ENCODE data around the gene PCDHGA11.
"Not testable (repeated sequence)": the region's sequence is repeated elsewhere in the genome, so short reads cannot be mapped to it uniquely, and the experiment has no call there.

Gene PCDHGA11

GRCh38 chr5:141374627-141375026 is 46.2 kb upstream of the PCDHGA11 start:
- Histone ChIP-seq H3K27me3 (ENCODE audit: insufficient read depth, poor library complexity, severe bottlenecking) (no peaks in the 10 kb centered on the region), H3K27ac (replicated peaks) (no peak overlapping the region), H3K4me3 (replicated peaks; ENCODE audit: insufficient read depth, low read length) (no peak overlapping the region)
- no peak for DNase-seq (ENCODE audit: low read depth in 1 of 2, low spot score in 1 of 2)
- no peak for TF ChIP-seq GABPA (IDR thresholded peaks at IDR 0.05; ENCODE audit: low read depth)
- TF ChIP-seq SPI1 (IDR thresholded peaks at IDR 0.05; ENCODE audit: borderline replicate concordance, low read depth) = no peak
- TF ChIP-seq, protein P1, sequence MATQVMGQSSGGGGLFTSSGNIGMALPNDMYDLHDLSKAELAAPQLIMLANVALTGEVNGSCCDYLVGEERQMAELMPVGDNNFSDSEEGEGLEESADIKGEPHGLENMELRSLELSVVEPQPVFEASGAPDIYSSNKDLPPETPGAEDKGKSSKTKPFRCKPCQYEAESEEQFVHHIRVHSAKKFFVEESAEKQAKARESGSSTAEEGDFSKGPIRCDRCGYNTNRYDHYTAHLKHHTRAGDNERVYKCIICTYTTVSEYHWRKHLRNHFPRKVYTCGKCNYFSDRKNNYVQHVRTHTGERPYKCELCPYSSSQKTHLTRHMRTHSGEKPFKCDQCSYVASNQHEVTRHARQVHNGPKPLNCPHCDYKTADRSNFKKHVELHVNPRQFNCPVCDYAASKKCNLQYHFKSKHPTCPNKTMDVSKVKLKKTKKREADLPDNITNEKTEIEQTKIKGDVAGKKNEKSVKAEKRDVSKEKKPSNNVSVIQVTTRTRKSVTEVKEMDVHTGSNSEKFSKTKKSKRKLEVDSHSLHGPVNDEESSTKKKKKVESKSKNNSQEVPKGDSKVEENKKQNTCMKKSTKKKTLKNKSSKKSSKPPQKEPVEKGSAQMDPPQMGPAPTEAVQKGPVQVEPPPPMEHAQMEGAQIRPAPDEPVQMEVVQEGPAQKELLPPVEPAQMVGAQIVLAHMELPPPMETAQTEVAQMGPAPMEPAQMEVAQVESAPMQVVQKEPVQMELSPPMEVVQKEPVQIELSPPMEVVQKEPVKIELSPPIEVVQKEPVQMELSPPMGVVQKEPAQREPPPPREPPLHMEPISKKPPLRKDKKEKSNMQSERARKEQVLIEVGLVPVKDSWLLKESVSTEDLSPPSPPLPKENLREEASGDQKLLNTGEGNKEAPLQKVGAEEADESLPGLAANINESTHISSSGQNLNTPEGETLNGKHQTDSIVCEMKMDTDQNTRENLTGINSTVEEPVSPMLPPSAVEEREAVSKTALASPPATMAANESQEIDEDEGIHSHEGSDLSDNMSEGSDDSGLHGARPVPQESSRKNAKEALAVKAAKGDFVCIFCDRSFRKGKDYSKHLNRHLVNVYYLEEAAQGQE (IDR thresholded peaks at IDR 0.05; ENCODE audit: insufficient replicate concordance, low read depth) = no peak
- TF ChIP-seq POLR2AphosphoS5 (IDR thresholded peaks at IDR 0.05; ENCODE audit: low read depth) = no peak
- TF ChIP-seq, protein P2, sequence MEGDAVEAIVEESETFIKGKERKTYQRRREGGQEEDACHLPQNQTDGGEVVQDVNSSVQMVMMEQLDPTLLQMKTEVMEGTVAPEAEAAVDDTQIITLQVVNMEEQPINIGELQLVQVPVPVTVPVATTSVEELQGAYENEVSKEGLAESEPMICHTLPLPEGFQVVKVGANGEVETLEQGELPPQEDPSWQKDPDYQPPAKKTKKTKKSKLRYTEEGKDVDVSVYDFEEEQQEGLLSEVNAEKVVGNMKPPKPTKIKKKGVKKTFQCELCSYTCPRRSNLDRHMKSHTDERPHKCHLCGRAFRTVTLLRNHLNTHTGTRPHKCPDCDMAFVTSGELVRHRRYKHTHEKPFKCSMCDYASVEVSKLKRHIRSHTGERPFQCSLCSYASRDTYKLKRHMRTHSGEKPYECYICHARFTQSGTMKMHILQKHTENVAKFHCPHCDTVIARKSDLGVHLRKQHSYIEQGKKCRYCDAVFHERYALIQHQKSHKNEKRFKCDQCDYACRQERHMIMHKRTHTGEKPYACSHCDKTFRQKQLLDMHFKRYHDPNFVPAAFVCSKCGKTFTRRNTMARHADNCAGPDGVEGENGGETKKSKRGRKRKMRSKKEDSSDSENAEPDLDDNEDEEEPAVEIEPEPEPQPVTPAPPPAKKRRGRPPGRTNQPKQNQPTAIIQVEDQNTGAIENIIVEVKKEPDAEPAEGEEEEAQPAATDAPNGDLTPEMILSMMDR (IDR thresholded peaks at IDR 0.05; ENCODE audit: insufficient read depth, low read length) = no peak

GRCh38 chr5:141375444-141376155 is 45.3 kb upstream of the PCDHGA11 start:
- DNase-seq (ENCODE audit: low read depth in 1 of 2, low spot score in 1 of 2); H3K27ac ChIP-seq (replicated peaks); H3K4me3 ChIP-seq (replicated peaks; ENCODE audit: insufficient read depth, low read length); H3K27me3 ChIP-seq (ENCODE audit: insufficient read depth, poor library complexity, severe bottlenecking): not testable (repeated sequence)

DNA sequence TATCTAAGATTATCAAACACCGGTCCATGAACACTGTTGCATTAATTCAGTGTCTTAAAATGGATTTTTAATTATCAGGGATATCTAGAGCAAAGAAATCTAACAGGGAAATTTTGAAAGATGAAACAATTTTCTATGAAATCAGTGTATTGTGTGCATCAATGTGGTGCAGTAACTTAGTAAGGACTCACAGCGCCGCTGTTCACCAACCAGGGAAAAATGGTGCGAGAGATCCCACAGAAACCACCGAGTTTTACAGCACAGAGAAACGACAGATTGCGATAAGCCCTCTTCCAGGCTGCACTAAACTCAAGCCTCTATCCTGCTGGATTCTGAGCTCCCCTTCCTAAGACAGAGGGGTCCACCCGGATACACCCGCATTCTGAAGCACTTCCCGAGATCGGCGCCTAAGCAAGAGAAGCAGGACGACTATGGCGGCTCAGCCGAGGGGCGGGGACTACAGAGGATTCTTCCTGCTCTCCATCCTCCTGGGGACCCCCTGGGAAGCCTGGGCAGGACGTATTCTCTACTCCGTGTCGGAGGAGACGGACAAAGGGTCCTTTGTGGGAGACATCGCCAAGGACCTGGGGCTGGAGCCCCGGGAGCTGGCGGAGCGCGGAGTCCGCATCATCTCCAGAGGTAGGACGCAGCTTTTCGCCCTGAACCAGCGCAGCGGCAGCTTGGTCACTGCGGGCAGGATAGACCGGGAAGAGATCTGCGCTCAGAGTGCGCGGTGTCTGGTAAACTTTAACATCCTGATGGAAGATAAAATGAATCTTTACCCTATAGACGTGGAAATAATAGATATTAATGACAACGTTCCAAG is 38.2 kb upstream of the PCDHGA11 start, which contains the start of gene PCDHGA7:
Gene PCDHGA7 (plus strand): TSS at position 274 of the 826 bp plus-strand sequence. CDS start 158 bp downstream, at position 432.
- TF ChIP-seq GABPA (IDR thresholded peaks at IDR 0.05; ENCODE audit: low read depth) = no peak
- TF ChIP-seq, protein P2 (IDR thresholded peaks at IDR 0.05; ENCODE audit: insufficient read depth, low read length) = peak; percentile 33
- peak in 1 of 2 experiments; percentile 32 for DNase-seq (ENCODE audit: low read depth in 1 of 2, low spot score in 1 of 2)
- Histone ChIP-seq H3K27ac (replicated peaks) (no peak within 1 kb of the TSS; the same call in 1 of the 2 replicates), H3K4me3 (replicated peaks; ENCODE audit: insufficient read depth, low read length) (peak within 1 kb of the TSS; percentile 47), H3K27me3 (ENCODE audit: insufficient read depth, poor library complexity, severe bottlenecking) (no peaks in the 10 kb centered on the region)

DNA sequence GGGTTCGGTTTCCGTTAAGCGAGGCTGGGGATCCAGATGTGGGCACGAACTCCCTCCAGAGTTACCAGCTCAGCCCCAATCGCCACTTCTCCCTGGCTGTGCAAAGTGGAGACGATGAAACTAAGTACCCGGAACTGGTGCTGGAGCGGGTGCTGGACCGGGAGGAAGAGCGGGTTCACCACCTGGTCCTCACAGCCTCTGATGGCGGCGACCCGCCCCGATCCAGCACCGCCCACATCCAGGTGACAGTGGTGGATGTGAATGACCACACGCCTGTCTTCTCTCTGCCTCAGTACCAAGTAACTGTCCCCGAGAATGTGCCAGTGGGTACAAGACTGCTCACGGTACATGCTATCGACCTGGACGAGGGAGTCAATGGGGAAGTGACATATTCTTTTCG is 37.5 kb upstream of the PCDHGA11 start:
- TF ChIP-seq SPI1 (IDR thresholded peaks at IDR 0.05; ENCODE audit: borderline replicate concordance, low read depth) = no peak
- TF ChIP-seq POLR2AphosphoS5 (IDR thresholded peaks at IDR 0.05; ENCODE audit: low read depth) = no peak
- no peak for TF ChIP-seq GABPA (IDR thresholded peaks at IDR 0.05; ENCODE audit: low read depth)
- TF ChIP-seq, protein P2 (IDR thresholded peaks at IDR 0.05; ENCODE audit: insufficient read depth, low read length) = no peak

More for the DNA sequence above, 37.5 kb upstream of the PCDHGA11 start:
- DNase-seq (ENCODE audit: low read depth in 1 of 2, low spot score in 1 of 2) = no peak
- Histone ChIP-seq H3K27ac (replicated peaks) (no peak overlapping the region), H3K27me3 (ENCODE audit: insufficient read depth, poor library complexity, severe bottlenecking) (no peaks in the 10 kb centered on the region), H3K4me3 (replicated peaks; ENCODE audit: insufficient read depth, low read length) (no peak overlapping the region)

All from HL-60 (cell line).